ENCODE measurements around the gene SNHG17.

SNHG17 gene

DNA sequence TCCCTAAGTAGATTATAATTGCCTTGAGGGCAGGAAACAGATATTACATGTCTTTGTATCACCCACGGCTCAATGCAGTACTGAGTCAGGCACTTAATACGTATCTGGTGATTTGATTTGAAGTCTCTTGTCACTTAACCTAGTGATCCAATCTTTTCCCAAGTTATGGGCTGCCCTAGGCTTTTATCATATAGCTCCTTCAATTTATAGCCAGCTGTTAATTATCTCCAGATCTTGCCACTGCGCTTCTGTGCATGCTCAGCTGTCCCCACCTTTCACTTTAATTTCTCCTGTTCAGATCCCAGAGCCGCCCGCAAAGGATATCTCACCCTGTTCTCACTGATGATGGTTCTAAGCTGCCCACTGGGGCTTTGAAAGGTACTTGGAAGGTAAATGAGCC lies 41.9 kb downstream of the SNHG17 start:
- TF ChIP-seq CTCF (IDR thresholded peaks at IDR 0.05; ENCODE audit: insufficient read depth, low read length) (no peak), SPI1 (IDR thresholded peaks at IDR 0.05; ENCODE audit: borderline replicate concordance, low read depth) (no peak), REST (IDR thresholded peaks at IDR 0.05; ENCODE audit: insufficient replicate concordance, low read depth) (no peak), GABPA (IDR thresholded peaks at IDR 0.05; ENCODE audit: low read depth) (no peak), POLR2AphosphoS5 (IDR thresholded peaks at IDR 0.05; ENCODE audit: low read depth) (no peak)
- no peak for DNase-seq (ENCODE audit: low read depth in 1 of 2, low spot score in 1 of 2)
- H3K27ac ChIP-seq (replicated peaks) = no peak overlapping the region

DNA sequence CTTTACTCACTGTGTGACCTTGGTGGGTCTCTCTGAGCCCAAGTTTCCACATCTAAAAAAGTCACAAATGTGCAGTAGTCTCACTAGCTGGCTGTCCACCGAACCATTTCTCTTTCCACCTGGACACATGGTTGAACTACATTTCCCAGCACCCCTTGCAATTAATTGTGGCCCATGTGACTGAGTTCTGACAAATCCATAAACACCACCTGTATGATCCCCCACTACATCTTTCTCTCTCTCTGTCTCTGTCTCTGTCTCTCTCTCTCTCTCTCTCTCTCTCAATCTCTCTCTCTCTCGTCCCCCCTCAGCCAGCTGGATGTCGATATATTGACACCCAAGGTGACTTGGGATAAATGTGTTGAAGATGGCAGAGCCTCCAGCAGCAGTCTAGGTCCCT lies 42.8 kb downstream of the SNHG17 start:
- Histone ChIP-seq H3K4me3 (replicated peaks; ENCODE audit: insufficient read depth, low read length) (no peak overlapping the region), H3K27me3 (ENCODE audit: insufficient read depth, poor library complexity, severe bottlenecking) (no peaks in the 10 kb centered on the region), H3K27ac (replicated peaks) (no peak overlapping the region)
- DNase-seq (ENCODE audit: low read depth in 1 of 2, low spot score in 1 of 2) = no peak
- TF ChIP-seq REST (IDR thresholded peaks at IDR 0.05; ENCODE audit: insufficient replicate concordance, low read depth) = no peak
- no peak for TF ChIP-seq POLR2AphosphoS5 (IDR thresholded peaks at IDR 0.05; ENCODE audit: low read depth)
- no peak for TF ChIP-seq SPI1 (IDR thresholded peaks at IDR 0.05; ENCODE audit: borderline replicate concordance, low read depth)
- TF ChIP-seq CTCF (IDR thresholded peaks at IDR 0.05; ENCODE audit: insufficient read depth, low read length) = no peak
- no peak for TF ChIP-seq GABPA (IDR thresholded peaks at IDR 0.05; ENCODE audit: low read depth)

More for the DNA sequence above, 41.9 kb downstream of the SNHG17 start:
- Histone ChIP-seq H3K27me3 (ENCODE audit: insufficient read depth, poor library complexity, severe bottlenecking) (no peaks in the 10 kb centered on the region), H3K4me3 (replicated peaks; ENCODE audit: insufficient read depth, low read length) (no peak overlapping the region)

GRCh38 chr20:38387953-38388352 lies 47.2 kb downstream of the SNHG17 start:
- no peak for DNase-seq (ENCODE audit: low read depth in 1 of 2, low spot score in 1 of 2)
- no peak overlapping the region for H3K4me3 ChIP-seq (replicated peaks; ENCODE audit: insufficient read depth, low read length)
- H3K27ac ChIP-seq (replicated peaks) = no peak overlapping the region
- H3K27me3 ChIP-seq (ENCODE audit: insufficient read depth, poor library complexity, severe bottlenecking) = no peaks in the 10 kb centered on the region
- TF ChIP-seq POLR2AphosphoS5 (IDR thresholded peaks at IDR 0.05; ENCODE audit: low read depth) (no peak), REST (IDR thresholded peaks at IDR 0.05; ENCODE audit: insufficient replicate concordance, low read depth) (no peak), GABPA (IDR thresholded peaks at IDR 0.05; ENCODE audit: low read depth) (no peak), CTCF (IDR thresholded peaks at IDR 0.05; ENCODE audit: insufficient read depth, low read length) (no peak), SPI1 (IDR thresholded peaks at IDR 0.05; ENCODE audit: borderline replicate concordance, low read depth) (no peak)
